HEK293 (cell line): Measurements from ENCODE around the gene MGLL.

Source experiments
- FEZF1 ChIP-seq: fragments of 450-650 bp; formaldehyde crosslinking; IDR thresholded peaks from 2 replicates; pipeline ENCODE4 v1.5.1; 2016; ENCODE audit warnings: missing biosample characterization, missing genetic modification characterization
- HOXC10 ChIP-seq: sonication (generic); formaldehyde crosslinking; IDR thresholded peaks from 2 replicates; pipeline ENCODE4 v1.8.1; 2023; ENCODE audit warnings: mild to moderate bottlenecking, missing genetic modification reagents
- ZBTB44 ChIP-seq: fragments of 450-650 bp; IDR thresholded peaks from 2 replicates; pipeline ENCODE4 v1.5.1; 2018; ENCODE audit warnings: missing biosample characterization, mild to moderate bottlenecking, missing genetic modification characterization
- ZNF133 ChIP-seq: fragments of 450-650 bp; formaldehyde crosslinking; IDR thresholded peaks from 2 replicates; pipeline ENCODE4 v1.5.1; 2016; ENCODE audit warnings: missing biosample characterization, missing genetic modification characterization
- ZNF239 ChIP-seq: fragments of 450-650 bp; formaldehyde crosslinking; IDR thresholded peaks from 2 replicates; pipeline ENCODE4 v1.5.1; 2016; ENCODE audit warnings: missing biosample characterization, missing genetic modification characterization
- ZNF266 ChIP-seq: fragments of 450-650 bp; formaldehyde crosslinking; IDR thresholded peaks from 2 replicates; pipeline ENCODE4 v1.5.1; 2016; ENCODE audit warnings: missing biosample characterization, missing genetic modification characterization, low read depth
- ZNF510 ChIP-seq: fragments of 450-650 bp; formaldehyde crosslinking; IDR thresholded peaks from 2 replicates; pipeline ENCODE4 v1.5.1; 2018; ENCODE audit warnings: mild to moderate bottlenecking, missing genetic modification characterization, missing biosample characterization; ENCODE audit not compliant: insufficient replicate concordance
- ZNF530 ChIP-seq: fragments of 450-650 bp; formaldehyde crosslinking; IDR thresholded peaks from 2 replicates; pipeline ENCODE4 v1.5.1; 2016; ENCODE audit warnings: low read depth, missing biosample characterization, missing genetic modification characterization
- ZNF707 ChIP-seq: fragments of 450-650 bp; formaldehyde crosslinking; IDR thresholded peaks from 2 replicates; pipeline ENCODE4 v1.5.1; 2016; ENCODE audit warnings: missing biosample characterization, missing genetic modification characterization
- TF ChIP-seq, protein P1 (sequence below): fragments of 450-650 bp; formaldehyde crosslinking; IDR thresholded peaks from 2 replicates; pipeline ENCODE4 v1.5.1; 2016; ENCODE audit warnings: missing biosample characterization, missing genetic modification characterization
- TF ChIP-seq, protein P2 (sequence below): fragments of 450-650 bp; formaldehyde crosslinking; IDR thresholded peaks from 2 replicates; pipeline ENCODE4 v1.5.1; 2016; ENCODE audit warnings: missing biosample characterization, missing genetic modification characterization
- TF ChIP-seq, protein P3 (sequence below): fragments of 450-650 bp; formaldehyde crosslinking; IDR thresholded peaks from 2 replicates; pipeline ENCODE4 v1.5.1; 2017; ENCODE audit warnings: missing biosample characterization, missing genetic modification characterization

- TF ChIP-seq ZNF510 (no peak), FEZF1 (tag by site-specific recombination) (no peak), ZNF266 (tag by site-specific recombination) (no peak), ZNF133 (tag by site-specific recombination) (no peak), HOXC10 (CRISPR knock-in tag) (no peak), ZBTB44 (no peak), ZNF530 (no peak), ZNF239 (no peak), ZNF707 (no peak)
- TF ChIP-seq, protein P1, sequence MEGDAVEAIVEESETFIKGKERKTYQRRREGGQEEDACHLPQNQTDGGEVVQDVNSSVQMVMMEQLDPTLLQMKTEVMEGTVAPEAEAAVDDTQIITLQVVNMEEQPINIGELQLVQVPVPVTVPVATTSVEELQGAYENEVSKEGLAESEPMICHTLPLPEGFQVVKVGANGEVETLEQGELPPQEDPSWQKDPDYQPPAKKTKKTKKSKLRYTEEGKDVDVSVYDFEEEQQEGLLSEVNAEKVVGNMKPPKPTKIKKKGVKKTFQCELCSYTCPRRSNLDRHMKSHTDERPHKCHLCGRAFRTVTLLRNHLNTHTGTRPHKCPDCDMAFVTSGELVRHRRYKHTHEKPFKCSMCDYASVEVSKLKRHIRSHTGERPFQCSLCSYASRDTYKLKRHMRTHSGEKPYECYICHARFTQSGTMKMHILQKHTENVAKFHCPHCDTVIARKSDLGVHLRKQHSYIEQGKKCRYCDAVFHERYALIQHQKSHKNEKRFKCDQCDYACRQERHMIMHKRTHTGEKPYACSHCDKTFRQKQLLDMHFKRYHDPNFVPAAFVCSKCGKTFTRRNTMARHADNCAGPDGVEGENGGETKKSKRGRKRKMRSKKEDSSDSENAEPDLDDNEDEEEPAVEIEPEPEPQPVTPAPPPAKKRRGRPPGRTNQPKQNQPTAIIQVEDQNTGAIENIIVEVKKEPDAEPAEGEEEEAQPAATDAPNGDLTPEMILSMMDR = no peak
- TF ChIP-seq, protein P2, sequence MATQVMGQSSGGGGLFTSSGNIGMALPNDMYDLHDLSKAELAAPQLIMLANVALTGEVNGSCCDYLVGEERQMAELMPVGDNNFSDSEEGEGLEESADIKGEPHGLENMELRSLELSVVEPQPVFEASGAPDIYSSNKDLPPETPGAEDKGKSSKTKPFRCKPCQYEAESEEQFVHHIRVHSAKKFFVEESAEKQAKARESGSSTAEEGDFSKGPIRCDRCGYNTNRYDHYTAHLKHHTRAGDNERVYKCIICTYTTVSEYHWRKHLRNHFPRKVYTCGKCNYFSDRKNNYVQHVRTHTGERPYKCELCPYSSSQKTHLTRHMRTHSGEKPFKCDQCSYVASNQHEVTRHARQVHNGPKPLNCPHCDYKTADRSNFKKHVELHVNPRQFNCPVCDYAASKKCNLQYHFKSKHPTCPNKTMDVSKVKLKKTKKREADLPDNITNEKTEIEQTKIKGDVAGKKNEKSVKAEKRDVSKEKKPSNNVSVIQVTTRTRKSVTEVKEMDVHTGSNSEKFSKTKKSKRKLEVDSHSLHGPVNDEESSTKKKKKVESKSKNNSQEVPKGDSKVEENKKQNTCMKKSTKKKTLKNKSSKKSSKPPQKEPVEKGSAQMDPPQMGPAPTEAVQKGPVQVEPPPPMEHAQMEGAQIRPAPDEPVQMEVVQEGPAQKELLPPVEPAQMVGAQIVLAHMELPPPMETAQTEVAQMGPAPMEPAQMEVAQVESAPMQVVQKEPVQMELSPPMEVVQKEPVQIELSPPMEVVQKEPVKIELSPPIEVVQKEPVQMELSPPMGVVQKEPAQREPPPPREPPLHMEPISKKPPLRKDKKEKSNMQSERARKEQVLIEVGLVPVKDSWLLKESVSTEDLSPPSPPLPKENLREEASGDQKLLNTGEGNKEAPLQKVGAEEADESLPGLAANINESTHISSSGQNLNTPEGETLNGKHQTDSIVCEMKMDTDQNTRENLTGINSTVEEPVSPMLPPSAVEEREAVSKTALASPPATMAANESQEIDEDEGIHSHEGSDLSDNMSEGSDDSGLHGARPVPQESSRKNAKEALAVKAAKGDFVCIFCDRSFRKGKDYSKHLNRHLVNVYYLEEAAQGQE = no peak
- TF ChIP-seq, protein P3, sequence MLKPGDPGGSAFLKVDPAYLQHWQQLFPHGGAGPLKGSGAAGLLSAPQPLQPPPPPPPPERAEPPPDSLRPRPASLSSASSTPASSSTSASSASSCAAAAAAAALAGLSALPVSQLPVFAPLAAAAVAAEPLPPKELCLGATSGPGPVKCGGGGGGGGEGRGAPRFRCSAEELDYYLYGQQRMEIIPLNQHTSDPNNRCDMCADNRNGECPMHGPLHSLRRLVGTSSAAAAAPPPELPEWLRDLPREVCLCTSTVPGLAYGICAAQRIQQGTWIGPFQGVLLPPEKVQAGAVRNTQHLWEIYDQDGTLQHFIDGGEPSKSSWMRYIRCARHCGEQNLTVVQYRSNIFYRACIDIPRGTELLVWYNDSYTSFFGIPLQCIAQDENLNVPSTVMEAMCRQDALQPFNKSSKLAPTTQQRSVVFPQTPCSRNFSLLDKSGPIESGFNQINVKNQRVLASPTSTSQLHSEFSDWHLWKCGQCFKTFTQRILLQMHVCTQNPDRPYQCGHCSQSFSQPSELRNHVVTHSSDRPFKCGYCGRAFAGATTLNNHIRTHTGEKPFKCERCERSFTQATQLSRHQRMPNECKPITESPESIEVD (tag by site-specific recombination) = no peak
Measured at GRCh38 chr3:127831723-127832172, 9.4 kb upstream of the MGLL start.
